Jurkat, Clone E6-1 (cell line): Measurements from ENCODE around the gene COL8A1.
A peak's percentile ranks its signal among the peaks of the same experiment; 100 is the strongest.

Experiments
- DNase-seq: peaks from one replicate; pipeline ENCODE4 v3.0.0-alpha.2; 2011; ENCODE audit warnings: low read depth, low spot score
- H3K4me3 ChIP-seq: 2 replicates; pipeline ENCODE4 v1.5.1; 2011; ENCODE audit warnings: mild to moderate bottlenecking, low read length, control low read depth, moderate library complexity

The COL8A1 gene

GRCh38 chr3:99699841-99700240 is 61.4 kb downstream of the COL8A1 start:
- DNase-seq, result no peak
- H3K4me3 ChIP-seq, result no peak overlapping the region

DNA sequence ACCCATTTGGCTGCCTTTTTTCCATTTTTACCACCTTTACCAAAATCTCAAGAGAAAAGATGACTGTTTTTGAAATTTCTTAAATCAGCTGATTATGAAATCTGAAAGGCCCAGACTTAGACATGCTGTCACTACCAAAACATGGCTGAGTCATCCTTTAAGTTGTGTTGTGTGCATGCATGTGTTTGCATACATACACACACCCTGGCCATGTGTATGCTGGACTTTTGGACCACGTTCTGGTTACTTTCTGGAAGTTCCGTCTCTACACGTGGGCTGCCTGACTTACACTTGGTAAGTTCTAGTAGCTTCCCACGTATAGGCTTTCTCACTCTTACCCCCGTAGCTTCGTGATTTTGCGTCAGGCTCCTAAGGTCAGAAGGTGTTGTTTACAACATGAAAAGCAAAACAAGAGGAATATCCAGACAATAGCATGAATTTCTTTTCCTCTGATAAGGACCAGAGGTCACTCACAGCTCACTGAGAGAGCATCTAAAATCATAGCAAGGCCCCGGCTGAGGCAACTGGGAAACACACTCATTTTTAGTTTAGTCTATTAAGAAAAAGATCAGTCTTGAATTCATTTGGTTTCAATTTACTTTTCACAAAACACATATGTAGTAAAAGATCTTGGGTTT is 62.4 kb downstream of the COL8A1 start:
- DNase-seq, result no peak
- no peak overlapping the region for H3K4me3 ChIP-seq

GRCh38 chr3:99702953-99703943 is 64.9 kb downstream of the COL8A1 start:
- DNase-seq, result no peak
- no peak overlapping the region for H3K4me3 ChIP-seq

DNA sequence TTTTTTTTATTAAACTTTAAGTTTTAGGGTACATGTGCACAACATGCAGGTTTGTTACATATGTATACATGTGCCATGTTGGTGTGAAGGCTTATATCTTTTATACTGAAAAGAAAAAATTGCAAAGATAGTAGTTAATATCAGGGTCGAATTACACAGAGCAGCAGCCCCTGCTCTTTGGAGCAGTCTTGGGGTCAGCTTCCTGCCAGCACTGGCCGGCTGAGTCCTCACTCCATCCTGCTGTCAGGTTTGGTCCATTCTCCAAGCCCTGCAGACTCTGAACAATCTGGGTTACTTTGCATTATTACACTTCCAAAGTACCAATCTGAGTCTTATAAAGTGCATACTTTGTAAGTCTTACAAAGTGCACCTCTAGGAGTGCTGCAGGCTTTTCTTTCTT is 66.0 kb downstream of the COL8A1 start:
- no peak overlapping the region for H3K4me3 ChIP-seq
- DNase-seq, result no peak

DNA sequence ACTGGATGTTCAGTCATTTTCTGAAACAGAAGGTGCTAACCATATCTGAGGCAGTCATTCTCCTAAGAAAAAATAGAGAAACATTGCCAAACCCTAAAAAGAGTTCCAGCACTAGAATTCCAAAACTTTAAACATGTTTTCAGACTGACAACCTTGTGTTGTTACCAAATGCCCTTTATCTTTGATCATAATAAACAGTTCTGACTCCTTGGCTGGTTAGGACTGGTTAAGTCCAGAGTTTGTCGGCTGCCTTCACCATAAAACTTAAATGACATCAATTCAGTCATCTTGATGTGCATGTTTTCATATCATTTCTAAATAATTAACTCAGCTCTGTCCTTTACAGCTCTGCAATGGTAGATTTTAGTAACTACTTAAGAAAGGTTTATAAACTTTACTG is 68.0 kb downstream of the COL8A1 start:
- H3K4me3 ChIP-seq, result no peak overlapping the region
- DNase-seq, result no peak

DNA sequence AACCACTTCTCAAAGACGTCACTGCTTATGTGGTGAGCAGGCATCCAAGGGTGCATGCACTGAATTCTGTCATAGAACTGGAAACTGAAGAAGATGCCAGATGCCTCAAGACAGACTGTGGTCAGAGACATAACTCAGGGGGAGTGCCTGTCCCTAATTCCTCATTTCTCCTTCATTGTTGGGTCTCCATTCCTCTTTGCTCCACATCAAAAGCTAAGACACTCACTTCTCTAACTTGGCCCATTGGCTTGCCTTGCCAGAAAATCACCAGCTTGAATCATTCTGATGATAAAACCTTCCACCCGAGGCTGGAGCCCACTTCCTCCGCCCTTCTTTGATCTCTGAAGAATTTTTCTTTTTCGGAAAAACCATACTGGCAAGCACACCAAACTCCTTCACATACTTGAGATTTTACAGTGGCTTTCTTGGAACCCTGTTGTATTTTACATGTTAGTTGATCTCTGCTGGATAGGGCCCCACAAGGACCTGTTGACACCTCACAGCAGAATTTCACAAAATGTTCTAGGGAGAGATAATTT is 69.9 kb downstream of the COL8A1 start:
- peak; percentile 35 for DNase-seq
- no peak overlapping the region for H3K4me3 ChIP-seq

DNA sequence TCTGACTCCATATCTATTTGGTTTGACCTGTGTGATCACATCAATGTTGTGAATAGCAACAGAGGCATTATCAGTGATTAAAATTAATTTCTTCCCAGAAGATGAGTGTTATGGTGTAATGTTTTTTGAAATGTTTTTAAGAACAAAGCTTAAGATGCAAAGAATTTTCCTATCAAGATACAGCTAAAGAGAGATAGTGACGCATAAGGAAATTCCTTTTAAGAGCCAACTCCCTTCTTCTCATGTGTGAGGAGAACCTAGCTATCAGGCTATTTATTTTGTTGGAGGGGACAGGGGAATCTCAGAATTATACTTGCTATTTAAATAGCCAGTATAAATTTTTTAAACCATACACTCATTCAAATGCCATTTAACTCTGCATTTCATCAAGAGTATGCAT is 71.3 kb downstream of the COL8A1 start:
- no peak overlapping the region for H3K4me3 ChIP-seq
- DNase-seq, result no peak

GRCh38 chr3:99710094-99710493 is 71.7 kb downstream of the COL8A1 start:
- DNase-seq, result no peak
- H3K4me3 ChIP-seq, result no peak overlapping the region

GRCh38 chr3:99711351-99711750 is 73.0 kb downstream of the COL8A1 start:
- no peak for DNase-seq
- H3K4me3 ChIP-seq, result no peak overlapping the region

DNA sequence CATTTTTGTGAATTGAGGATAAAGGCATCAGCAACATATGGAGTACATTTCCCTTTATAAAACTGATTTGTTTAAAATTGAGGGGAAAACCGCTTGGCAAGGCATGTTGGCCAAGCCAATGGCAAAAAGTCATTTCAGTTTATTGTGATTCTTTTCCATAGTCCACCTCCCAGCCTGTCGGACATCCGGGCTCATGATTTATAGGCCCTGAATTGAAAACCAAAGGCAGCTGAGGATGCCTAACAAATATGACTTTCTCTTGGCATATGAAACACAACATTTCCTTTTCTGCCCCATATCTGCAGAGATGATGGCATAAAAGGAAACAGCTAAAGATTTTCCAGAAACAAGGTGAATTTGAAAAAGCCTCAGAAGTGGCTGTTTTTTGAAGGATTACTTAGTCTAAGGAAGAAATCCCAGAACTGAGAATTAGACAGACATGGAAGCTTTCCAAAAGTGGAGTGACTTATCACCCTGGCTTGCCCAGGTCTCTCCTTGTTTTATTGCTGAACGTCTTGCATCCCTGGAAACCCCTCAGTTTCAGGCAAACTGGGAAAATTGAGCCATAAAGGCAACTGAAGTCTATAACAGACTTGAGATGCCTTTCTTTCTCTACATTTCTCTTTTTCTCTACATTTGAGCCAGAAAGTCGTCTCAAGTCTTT is 74.0 kb downstream of the COL8A1 start:
- no peak overlapping the region for H3K4me3 ChIP-seq
- no peak for DNase-seq

DNA sequence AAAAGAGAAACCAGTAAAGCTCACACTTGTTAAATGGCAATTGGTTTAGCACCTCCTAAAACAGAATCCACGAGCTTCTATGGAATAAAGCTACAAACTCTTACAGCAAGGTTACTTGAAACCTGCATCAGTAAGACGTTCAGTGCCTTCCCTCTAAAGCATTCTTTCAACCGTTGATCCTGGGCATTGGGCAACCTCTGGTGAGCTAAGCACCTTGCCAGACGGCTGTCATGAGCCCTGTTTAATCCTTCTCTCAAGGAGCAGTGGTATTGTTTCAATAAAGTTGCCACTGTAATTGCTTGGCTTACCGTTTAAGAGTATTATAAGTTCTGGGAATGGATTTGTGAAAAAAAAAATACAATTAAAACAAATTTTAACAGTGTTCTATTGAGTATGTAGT is 75.0 kb downstream of the COL8A1 start:
- no peak overlapping the region for H3K4me3 ChIP-seq
- DNase-seq, result no peak

DNA sequence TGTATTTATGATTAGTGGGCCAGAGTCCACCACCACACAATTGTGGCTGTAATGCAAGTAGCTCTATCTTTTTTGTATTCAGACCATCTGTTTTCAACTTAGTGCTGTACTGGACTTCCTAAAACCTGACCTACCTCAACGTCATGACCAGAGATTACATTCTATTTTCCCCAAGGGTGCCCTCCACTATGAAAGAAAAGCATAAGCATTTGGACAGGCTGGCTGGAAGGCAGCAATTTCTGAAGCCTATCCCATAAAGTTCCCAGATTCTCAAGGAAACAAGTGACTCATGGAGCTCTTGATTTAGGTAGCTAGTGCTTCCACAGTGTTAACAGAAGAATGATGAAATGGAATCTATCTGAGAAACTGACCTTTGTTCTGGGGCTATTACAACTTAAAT is 75.8 kb downstream of the COL8A1 start:
- DNase-seq, result no peak
- no peak overlapping the region for H3K4me3 ChIP-seq

DNA sequence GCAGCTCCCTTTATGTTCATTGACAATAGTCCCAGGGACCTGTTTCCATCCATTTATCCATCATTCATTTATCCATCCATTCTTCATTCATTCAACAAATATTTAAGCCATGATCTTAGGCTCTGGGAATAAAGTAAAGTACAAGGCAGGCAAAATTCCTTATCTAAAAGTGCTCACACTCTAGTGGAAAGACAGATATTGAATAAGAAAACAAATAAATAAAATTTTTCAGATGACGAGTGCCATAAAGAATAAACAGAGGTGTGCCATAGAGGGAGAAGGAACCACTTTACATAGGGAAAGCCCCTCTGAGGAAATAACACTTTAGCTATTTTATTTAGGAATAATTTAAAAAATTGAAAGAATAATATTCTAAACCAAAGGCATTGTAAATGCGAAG is 76.2 kb downstream of the COL8A1 start:
- DNase-seq, result no peak
- no peak overlapping the region for H3K4me3 ChIP-seq

DNA sequence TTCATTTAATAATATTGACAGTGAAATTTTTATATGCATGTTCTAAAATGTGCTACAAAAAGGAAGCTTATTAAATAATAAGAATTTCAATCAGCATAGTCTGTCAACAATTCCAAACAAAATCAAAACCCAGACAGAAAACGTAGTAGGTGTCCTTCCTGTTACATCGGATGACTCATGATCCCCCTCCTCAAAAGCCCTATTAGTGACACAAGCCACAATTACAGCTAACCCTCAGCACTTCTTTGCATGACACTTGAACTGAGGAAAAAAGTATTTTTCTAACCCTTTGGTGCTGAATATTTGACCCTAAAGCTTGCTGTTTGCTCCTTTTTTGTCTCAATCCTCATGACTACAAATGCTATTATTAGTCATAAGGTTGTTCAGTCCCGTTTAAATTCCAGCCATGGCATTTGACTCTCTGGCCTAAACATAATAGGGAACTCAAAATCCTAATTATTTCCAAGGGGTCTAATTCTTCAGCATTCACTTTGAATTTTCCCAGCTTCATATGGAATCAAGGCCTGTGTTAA is 78.1 kb downstream of the COL8A1 start:
- DNase-seq, result no peak
- H3K4me3 ChIP-seq, result no peak overlapping the region

- no peak for DNase-seq
- H3K4me3 ChIP-seq, result no peak overlapping the region
Observed at GRCh38 chr3:99720985-99721632, 82.7 kb downstream of the COL8A1 start.

DNA sequence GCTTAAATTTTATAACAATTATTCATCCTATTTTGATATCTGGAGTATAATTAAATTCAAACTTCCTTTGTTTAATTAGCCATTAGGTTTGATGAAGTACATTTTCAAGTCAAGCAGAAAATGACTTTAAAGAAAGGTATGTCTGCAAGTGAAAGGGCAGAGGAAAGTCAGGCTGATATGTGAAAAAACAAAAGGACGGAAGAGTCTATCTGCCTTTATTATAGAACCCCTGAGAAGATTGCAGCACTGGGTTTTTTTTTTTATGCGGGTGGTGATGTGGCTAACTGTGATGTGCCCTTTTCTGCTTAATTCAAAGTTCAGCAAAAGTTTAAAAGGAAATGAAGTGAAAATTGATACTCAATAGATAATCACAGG is 83.2 kb downstream of the COL8A1 start:
- no peak overlapping the region for H3K4me3 ChIP-seq
- no peak for DNase-seq

GRCh38 chr3:99724276-99724675 is 85.9 kb downstream of the COL8A1 start:
- DNase-seq, result no peak

DNA sequence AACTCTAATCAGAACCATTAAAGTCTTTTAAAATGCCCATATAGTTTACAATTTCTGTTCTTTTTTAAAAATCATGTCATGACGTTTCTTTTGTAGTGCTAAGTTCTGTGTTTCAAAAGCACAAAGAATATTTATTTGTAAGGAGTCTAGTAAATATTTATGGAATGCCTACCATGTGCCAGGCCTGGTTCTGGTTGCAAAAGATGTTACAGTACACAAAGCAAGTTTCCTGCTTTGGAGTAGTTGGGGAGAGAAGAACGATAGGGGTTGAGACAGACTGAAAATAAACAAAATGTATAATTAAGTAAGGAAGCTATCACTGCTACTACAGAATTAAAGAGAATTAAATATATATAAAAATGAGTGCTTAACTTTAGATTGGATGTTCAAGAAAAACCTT is 92.5 kb downstream of the COL8A1 start:
- no peak overlapping the region for H3K4me3 ChIP-seq
- no peak for DNase-seq

More at GRCh38 chr3:99724276-99724675, 85.9 kb downstream of the COL8A1 start:
- H3K4me3 ChIP-seq, result no peak overlapping the region

- no peak overlapping the region for H3K4me3 ChIP-seq
- DNase-seq, result no peak
Observed at GRCh38 chr3:99731499-99731898, 93.1 kb downstream of the COL8A1 start.
